ENCODE data around the gene PRR15L. TPM values are rescaled to one million over a fixed set of nuclear protein-coding genes. Genes with fewer than 3 reads are reported as not detected.
A peak's percentile ranks its signal among the peaks of the same experiment; 100 is the strongest.

The PRR15L gene
- total RNA-seq, 3 donors from 2014 or later = 38.7 to 105 TPM; not detected in 1

GRCh38 chr17:47948706-47949196 lies 8.9 kb downstream of the PRR15L start:
- TF ChIP-seq POLR2AphosphoS5 (IDR thresholded peaks at IDR 0.05) (no peak), POLR2A (IDR thresholded peaks at IDR 0.05) (no peak)
- TF ChIP-seq, protein P1, sequence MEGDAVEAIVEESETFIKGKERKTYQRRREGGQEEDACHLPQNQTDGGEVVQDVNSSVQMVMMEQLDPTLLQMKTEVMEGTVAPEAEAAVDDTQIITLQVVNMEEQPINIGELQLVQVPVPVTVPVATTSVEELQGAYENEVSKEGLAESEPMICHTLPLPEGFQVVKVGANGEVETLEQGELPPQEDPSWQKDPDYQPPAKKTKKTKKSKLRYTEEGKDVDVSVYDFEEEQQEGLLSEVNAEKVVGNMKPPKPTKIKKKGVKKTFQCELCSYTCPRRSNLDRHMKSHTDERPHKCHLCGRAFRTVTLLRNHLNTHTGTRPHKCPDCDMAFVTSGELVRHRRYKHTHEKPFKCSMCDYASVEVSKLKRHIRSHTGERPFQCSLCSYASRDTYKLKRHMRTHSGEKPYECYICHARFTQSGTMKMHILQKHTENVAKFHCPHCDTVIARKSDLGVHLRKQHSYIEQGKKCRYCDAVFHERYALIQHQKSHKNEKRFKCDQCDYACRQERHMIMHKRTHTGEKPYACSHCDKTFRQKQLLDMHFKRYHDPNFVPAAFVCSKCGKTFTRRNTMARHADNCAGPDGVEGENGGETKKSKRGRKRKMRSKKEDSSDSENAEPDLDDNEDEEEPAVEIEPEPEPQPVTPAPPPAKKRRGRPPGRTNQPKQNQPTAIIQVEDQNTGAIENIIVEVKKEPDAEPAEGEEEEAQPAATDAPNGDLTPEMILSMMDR (IDR thresholded peaks at IDR 0.05) = no peak
- Histone ChIP-seq H3K27ac (peak overlapping the region; percentile 95 to 97), H3K4me3 (peak overlapping the region in 1 of 3 donors; percentile 63), H3K27me3 (no peaks in the 10 kb centered on the region), H3K9me3 (no peaks in the 10 kb centered on the region), H3K36me3 (no peaks in the 10 kb centered on the region), H3K4me1 (peaks cover 8 to 47% of the 10 kb centered on the region in 2 donors)
- intact Hi-C loops (cut with DNase I; ENCODE audit: low total_unique reads) = no loop called here
- DNase-seq (ENCODE audit: low spot score in 2 of 2) = peak; percentile 63 to 77

DNA sequence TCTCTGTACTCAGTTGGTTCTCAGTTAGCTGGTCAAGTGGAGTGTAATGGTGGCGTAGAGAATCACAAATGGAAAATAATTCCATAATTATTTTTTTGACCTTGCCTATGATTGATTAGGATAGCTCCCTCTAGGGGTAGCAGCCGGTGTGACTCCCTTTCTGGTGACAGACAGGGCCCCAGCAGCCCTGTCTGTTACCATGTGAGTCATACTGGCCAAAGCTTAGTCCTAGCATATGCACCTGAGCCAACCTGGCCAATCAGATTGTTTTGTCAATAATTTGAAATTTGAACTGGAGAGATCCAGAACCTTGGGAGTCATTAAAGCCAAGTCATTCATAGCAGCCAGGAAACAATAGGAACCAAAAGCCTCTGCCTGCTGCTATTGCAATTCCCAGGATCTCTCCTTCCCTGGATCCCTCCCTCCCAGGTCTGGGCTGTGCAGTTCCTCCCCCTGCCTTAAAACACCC lies 10.7 kb downstream of the PRR15L start:
- H3K4me3 ChIP-seq = no peak overlapping the region
- H3K27me3 ChIP-seq = no peaks in the 10 kb centered on the region
- TF ChIP-seq, protein P1 (IDR thresholded peaks at IDR 0.05) = peak; percentile 76 to 87 (median 81)
- TF ChIP-seq POLR2AphosphoS5 (IDR thresholded peaks at IDR 0.05) (peak in 1 of 3 donors; percentile 31), POLR2A (IDR thresholded peaks at IDR 0.05) (no peak)
- peaks cover 13 to 52% of the 10 kb centered on the region in 2 donors for H3K4me1 ChIP-seq
- DNase-seq (ENCODE audit: low spot score in 2 of 2) = peak; percentile 85 to 89
- no peaks in the 10 kb centered on the region for H3K9me3 ChIP-seq
- no peaks in the 10 kb centered on the region for H3K36me3 ChIP-seq
- intact Hi-C loops (cut with DNase I; ENCODE audit: low total_unique reads) = no loop called here
- peak overlapping the region; percentile 80 to 95 for H3K27ac ChIP-seq

GRCh38 chr17:47946516-47946915 lies 11.2 kb downstream of the PRR15L start:
- Histone ChIP-seq H3K27ac (peak overlapping the region; percentile 80 to 95), H3K36me3 (no peaks in the 10 kb centered on the region), H3K4me1 (peaks cover 13 to 47% of the 10 kb centered on the region in 2 donors), H3K27me3 (no peaks in the 10 kb centered on the region), H3K9me3 (no peaks in the 10 kb centered on the region), H3K4me3 (no peak overlapping the region)
- no peak for DNase-seq (ENCODE audit: low spot score in 2 of 2)
- TF ChIP-seq POLR2AphosphoS5 (IDR thresholded peaks at IDR 0.05) (no peak), POLR2A (IDR thresholded peaks at IDR 0.05) (no peak)
- TF ChIP-seq, protein P1 (IDR thresholded peaks at IDR 0.05) = no peak
- intact Hi-C loops (cut with DNase I; ENCODE audit: low total_unique reads) = no loop called here

- Histone ChIP-seq H3K4me1 (peaks cover 13 to 47% of the 10 kb centered on the region in 2 donors), H3K27me3 (no peaks in the 10 kb centered on the region), H3K4me3 (no peak overlapping the region), H3K36me3 (no peaks in the 10 kb centered on the region), H3K9me3 (no peaks in the 10 kb centered on the region), H3K27ac (peak overlapping the region; percentile 80 to 95)
- TF ChIP-seq POLR2AphosphoS5 (IDR thresholded peaks at IDR 0.05) = no peak
- TF ChIP-seq, protein P1 (IDR thresholded peaks at IDR 0.05) = no peak
- TF ChIP-seq POLR2A (IDR thresholded peaks at IDR 0.05) = no peak
- intact Hi-C loops (cut with DNase I; ENCODE audit: low total_unique reads) = no loop called here
- DNase-seq (ENCODE audit: low spot score in 2 of 2) = no peak
These were observed 11.9 kb downstream of the PRR15L start for GRCh38 chr17:47945529-47946508.

DNA sequence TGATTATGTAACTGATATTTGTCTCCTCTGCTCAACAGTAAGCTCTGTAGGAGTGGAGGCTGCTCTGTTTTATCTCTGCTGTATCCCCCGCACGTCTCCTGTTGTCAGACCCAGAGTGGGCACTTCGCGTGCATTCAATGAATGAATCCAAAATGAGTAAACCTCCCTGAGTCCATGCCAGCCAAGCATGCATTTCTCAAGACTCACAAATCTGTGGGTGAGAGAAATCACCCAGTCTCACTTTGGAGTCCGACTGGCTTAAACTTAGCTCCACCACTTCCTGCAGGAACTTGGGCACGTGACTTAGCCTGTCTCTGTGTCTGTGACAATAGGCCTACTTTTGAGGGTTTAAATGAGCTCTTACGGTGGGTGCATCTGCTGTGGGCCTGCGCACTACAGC lies 12.6 kb downstream of the PRR15L start:
- H3K27ac ChIP-seq = peak overlapping the region; percentile 80 to 95
- TF ChIP-seq POLR2A (IDR thresholded peaks at IDR 0.05) (no peak), POLR2AphosphoS5 (IDR thresholded peaks at IDR 0.05) (no peak)
- TF ChIP-seq, protein P1 (IDR thresholded peaks at IDR 0.05) = no peak
- no peak overlapping the region for H3K4me3 ChIP-seq
- H3K4me1 ChIP-seq = peaks cover 11 to 45% of the 10 kb centered on the region in 2 donors
- H3K27me3 ChIP-seq = no peaks in the 10 kb centered on the region
- intact Hi-C loops (cut with DNase I; ENCODE audit: low total_unique reads) = no loop called here
- H3K36me3 ChIP-seq = no peaks in the 10 kb centered on the region
- no peaks in the 10 kb centered on the region for H3K9me3 ChIP-seq
- no peak for DNase-seq (ENCODE audit: low spot score in 2 of 2)

Data from breast epithelium (tissue), 4 donors.